ENCODE results near the gene SLC39A13.

Gene SLC39A13

DNA sequence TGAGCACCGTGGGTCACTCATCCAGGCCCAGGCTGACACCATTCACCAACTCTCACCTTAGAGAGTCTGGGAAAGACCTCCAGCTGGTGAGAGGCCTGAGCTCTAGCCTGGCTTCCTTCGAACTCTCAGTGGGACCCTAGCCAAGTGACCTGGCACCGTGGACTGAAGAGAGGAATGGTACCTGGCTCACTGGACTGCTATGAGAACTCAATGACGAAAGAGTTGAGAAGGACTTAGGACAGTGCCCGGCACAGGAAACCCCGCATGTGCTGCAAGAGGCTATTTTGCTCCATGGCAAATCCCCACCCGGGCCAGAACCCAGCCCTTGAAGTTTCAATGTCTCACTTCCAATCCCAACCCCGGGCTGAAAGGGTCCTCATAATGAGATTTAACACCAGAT lies 41.2 kb downstream of the SLC39A13 start:
- DNase-seq (ENCODE audit: low read depth in 1 of 2, low spot score in 1 of 2), result no peak

DNA sequence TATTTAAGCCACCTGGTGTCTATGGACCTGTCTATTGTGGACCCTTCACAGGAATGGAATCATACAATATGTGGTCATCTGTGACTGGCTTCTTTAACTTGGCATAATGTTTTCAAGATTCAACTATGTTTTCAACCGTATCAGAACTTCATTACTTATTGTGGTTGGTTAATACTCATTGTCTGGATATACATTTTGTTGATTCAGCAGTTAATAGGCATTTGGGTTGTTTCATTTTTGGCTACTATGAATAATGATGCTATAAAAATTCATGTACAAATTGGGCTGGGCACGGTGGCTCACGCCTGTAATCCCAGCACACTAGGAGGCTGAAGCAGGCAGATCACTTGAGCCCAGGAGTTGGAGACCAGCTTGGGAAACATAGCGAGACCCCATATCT lies 43.0 kb downstream of the SLC39A13 start:
- DNase-seq (ENCODE audit: low read depth in 1 of 2, low spot score in 1 of 2), result no peak

DNA sequence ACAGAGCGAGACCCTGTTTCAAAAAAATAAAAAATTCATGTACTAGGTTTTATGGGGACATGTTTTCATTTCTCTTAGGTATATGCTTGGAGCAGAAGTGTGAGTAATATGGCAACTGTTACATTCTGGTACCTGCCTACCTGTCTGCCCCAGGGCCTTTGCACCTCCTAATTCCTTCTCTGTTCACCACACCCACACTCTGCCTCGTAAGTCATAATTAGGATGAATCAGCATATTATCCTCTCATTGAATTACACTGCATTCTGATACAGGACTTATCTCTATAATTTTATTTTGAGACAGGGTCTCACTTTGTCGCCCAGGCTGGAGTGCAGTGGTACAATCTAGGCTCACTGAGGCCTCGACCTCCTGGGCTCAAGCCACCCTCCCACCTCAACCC lies 43.6 kb downstream of the SLC39A13 start:
- DNase-seq (ENCODE audit: low read depth in 1 of 2, low spot score in 1 of 2), result no peak

DNA sequence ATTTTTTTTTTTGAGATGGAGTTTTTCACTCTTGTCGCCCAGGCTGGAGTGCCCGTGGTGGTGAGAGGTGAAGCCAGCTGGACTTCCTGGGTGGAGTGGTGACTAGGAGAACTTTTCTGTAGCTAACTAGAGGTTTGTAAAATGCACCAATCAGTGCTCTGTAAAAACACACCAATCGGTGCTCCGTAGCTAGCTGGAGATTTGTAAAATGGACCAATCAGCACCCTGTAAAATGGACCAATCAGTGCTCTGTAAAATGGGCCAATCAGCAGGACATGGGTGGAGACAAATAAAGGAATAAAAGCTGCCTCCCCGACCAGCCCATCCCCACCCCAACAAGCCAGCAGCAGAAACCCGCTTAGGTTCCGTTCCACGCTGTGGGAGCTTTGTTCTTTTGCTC lies 45.0 kb downstream of the SLC39A13 start:
- DNase-seq (ENCODE audit: low read depth in 1 of 2, low spot score in 1 of 2), result no peak

DNA sequence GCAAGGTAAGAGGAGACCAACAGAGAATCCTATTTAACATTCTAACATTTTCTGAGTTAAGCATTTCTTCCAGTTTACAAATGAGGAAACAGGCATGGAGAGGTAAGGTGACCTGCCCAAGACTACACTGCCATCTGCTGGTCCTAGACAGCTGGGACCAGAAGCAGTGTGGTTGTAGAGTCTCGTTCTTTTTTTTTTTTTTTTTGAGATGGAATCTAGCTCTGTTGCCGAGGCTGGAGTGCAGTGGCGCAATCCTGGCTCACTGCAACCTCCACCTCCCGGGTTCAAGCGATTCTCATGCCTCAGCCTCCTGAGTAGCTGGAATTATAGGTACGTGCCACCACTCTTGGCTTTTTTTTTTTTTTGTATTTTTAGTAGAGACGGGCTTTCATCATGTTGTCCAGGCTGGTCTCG lies 45.9 kb downstream of the SLC39A13 start:
- DNase-seq (ENCODE audit: low read depth in 1 of 2, low spot score in 1 of 2), result peak; percentile 9 to 26

DNA sequence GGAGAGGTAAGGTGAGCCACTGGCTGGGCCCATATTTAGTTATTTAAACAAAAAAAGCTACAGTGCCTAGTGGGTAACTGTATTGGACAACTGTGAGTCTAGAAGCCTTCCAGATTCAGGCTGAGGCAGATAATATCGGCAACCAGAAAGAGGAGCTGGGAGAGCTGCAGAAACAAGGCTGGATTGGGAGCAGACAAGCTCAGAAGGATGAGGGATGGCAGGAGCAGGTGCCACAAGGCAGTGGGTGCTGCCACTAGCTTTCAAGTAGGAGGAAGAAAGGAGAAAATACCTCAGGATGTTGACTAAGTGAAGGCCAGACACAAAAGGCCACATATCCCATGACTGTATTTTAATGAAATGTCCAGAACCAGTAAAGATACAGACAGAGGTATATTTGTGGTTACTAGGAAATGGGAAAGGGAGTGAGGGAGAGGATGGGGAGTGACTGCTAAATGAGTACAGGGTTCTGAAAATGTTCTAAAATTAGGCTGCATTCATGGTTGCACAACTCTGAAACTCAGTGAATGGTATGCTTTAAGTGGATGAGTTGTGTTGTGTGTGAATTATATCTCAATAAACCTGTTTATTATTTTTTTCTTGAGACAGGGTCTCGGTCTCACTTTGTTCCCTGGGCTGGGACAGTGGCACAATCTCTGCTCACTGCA lies 52.3 kb downstream of the SLC39A13 start:
- no peak for DNase-seq (ENCODE audit: low read depth in 1 of 2, low spot score in 1 of 2)

DNA sequence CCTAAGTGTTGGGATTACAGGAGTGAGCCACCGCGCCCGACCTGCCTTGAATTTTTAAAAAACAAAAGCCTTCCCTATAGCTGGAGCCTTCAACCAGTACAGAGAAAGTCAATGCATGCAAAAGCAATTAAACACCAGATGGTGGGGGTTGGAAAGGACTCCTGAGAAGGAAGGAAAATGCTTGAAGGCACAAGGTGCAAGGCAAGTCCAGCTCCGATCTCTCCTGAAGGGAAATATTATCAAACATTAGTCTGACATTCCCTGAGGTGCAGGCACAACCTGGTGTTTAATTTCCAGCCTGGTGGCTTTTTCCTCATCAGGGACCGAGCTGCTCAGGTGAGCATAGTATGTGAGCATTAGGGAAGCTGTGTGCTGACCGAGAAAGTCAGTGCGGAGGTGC lies 53.5 kb downstream of the SLC39A13 start:
- no peak for DNase-seq (ENCODE audit: low read depth in 1 of 2, low spot score in 1 of 2)

DNA sequence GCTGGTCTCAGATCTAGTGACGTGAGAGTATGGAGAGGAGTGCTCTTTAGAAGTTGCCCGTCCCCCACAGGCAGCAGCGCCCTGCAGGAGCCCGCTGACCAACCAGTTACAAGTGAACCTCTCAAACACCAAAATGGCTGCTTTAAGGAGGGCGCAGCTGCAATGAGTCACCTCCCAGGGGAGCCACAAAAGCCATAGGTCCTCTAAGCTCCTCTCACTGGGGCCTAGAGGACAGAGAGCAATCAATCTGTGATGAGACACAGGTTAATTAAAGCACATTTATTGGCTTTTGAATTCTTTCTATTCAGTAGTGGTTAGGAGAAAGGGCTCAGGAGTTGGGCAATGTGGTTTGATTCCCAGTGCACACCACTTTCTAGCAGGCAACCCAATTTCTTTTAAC lies 56.1 kb downstream of the SLC39A13 start:
- DNase-seq (ENCODE audit: low read depth in 1 of 2, low spot score in 1 of 2), result no peak

Data from activated T-helper 1 cell treated with anti-CD3 and anti-CD28 coated beads, Interleukin-2, amount 50 U/mL, for 16 hours (primary cell).